ENCODE data around the gene APOE. TPM values are rescaled to one million over a fixed set of nuclear protein-coding genes. Genes with fewer than 3 reads are reported as not detected.
A peak's percentile ranks its signal among the peaks of the same experiment; 100 is the strongest.

The APOE gene
- total and polyA plus RNA-seq, 2 of the 13 experiments (the other 11 are each of a cell fraction or from before 2014, with no cell fraction given), result 1,328 to 1,470 TPM

DNA sequence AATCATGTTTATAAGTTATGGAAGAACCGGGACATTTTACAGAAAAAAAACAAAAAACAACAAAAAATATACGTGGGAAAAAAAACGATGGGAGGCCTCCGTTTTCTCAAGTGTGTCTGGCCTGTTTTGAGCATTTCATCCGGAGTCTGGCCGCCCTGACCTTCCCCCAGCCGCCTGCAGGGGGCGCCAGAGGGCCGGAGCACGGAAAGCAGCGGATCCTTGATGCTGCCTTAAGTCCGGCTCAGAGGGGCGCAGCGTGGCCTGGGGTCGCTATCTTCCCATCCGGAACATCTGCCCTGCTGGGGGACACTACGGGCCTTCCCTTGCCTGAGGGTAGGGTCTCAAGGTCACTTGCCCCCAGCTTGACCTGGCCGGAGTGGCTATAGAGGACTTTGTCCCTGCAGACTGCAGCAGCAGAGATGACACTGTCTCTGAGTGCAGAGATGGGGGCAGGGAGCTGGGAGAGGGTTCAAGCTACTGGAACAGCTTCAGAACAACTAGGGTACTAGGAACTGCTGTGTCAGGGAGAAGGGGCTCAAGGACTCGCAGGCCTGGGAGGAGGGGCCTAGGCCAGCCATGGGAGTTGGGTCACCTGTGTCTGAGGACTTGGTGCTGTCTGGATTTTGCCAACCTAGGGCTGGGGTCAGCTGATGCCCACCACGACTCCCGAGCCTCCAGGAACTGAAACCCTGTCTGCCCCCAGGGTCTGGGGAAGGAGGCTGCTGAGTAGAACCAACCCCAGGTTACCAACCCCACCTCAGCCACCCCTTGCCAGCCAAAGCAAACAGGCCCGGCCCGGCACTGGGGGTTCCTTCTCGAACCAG, 1.8 kb upstream of the APOE start (continued):
- TF ChIP-seq, protein P1, sequence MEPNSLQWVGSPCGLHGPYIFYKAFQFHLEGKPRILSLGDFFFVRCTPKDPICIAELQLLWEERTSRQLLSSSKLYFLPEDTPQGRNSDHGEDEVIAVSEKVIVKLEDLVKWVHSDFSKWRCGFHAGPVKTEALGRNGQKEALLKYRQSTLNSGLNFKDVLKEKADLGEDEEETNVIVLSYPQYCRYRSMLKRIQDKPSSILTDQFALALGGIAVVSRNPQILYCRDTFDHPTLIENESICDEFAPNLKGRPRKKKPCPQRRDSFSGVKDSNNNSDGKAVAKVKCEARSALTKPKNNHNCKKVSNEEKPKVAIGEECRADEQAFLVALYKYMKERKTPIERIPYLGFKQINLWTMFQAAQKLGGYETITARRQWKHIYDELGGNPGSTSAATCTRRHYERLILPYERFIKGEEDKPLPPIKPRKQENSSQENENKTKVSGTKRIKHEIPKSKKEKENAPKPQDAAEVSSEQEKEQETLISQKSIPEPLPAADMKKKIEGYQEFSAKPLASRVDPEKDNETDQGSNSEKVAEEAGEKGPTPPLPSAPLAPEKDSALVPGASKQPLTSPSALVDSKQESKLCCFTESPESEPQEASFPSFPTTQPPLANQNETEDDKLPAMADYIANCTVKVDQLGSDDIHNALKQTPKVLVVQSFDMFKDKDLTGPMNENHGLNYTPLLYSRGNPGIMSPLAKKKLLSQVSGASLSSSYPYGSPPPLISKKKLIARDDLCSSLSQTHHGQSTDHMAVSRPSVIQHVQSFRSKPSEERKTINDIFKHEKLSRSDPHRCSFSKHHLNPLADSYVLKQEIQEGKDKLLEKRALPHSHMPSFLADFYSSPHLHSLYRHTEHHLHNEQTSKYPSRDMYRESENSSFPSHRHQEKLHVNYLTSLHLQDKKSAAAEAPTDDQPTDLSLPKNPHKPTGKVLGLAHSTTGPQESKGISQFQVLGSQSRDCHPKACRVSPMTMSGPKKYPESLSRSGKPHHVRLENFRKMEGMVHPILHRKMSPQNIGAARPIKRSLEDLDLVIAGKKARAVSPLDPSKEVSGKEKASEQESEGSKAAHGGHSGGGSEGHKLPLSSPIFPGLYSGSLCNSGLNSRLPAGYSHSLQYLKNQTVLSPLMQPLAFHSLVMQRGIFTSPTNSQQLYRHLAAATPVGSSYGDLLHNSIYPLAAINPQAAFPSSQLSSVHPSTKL (CRISPR knock-in tag; IDR thresholded peaks at IDR 0.05), result peak; percentile 82
- TF ChIP-seq MEIS2 (CRISPR knock-in tag; IDR thresholded peaks at IDR 0.05), result peak; percentile 20; the same call in 1 of the 2 replicates
- TF ChIP-seq, protein P2, sequence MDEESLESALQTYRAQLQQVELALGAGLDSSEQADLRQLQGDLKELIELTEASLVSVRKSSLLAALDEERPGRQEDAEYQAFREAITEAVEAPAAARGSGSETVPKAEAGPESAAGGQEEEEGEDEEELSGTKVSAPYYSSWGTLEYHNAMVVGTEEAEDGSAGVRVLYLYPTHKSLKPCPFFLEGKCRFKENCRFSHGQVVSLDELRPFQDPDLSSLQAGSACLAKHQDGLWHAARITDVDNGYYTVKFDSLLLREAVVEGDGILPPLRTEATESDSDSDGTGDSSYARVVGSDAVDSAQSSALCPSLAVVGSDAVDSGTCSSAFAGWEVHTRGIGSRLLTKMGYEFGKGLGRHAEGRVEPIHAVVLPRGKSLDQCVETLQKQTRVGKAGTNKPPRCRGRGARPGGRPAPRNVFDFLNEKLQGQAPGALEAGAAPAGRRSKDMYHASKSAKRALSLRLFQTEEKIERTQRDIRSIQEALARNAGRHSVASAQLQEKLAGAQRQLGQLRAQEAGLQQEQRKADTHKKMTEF (CRISPR knock-in tag; IDR thresholded peaks at IDR 0.05), result peak; percentile 72
- TF ChIP-seq RARA (CRISPR knock-in tag; IDR thresholded peaks at IDR 0.05), result peak; percentile 97
- TF ChIP-seq, protein P3, sequence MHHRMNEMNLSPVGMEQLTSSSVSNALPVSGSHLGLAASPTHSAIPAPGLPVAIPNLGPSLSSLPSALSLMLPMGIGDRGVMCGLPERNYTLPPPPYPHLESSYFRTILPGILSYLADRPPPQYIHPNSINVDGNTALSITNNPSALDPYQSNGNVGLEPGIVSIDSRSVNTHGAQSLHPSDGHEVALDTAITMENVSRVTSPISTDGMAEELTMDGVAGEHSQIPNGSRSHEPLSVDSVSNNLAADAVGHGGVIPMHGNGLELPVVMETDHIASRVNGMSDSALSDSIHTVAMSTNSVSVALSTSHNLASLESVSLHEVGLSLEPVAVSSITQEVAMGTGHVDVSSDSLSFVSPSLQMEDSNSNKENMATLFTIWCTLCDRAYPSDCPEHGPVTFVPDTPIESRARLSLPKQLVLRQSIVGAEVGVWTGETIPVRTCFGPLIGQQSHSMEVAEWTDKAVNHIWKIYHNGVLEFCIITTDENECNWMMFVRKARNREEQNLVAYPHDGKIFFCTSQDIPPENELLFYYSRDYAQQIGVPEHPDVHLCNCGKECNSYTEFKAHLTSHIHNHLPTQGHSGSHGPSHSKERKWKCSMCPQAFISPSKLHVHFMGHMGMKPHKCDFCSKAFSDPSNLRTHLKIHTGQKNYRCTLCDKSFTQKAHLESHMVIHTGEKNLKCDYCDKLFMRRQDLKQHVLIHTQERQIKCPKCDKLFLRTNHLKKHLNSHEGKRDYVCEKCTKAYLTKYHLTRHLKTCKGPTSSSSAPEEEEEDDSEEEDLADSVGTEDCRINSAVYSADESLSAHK (CRISPR knock-in tag; IDR thresholded peaks at IDR 0.05; ENCODE audit: borderline replicate concordance), result 0 out of 2 replicates have a peak, but pooled peaks have one; percentile 50
- peak; percentile 24; the same call in 1 of the 2 replicates for TF ChIP-seq ZFP82 (CRISPR knock-in tag; IDR thresholded peaks at IDR 0.05; ENCODE audit: borderline replicate concordance)
- TF ChIP-seq, protein P4, sequence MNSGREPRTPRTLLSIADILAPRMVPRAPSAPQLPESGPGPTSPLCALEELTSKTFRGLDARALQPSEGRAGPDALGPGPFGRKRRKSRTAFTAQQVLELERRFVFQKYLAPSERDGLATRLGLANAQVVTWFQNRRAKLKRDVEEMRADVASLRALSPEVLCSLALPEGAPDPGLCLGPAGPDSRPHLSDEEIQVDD (CRISPR knock-in tag; IDR thresholded peaks at IDR 0.05; ENCODE audit: borderline replicate concordance), result no peak
- no peak for TF ChIP-seq ZNF577 (CRISPR knock-in tag; IDR thresholded peaks at IDR 0.05; ENCODE audit: borderline replicate concordance, low read depth)
- 0 out of 2 replicates have a peak, but pooled peaks have one; percentile 33 for TF ChIP-seq ZNF558 (CRISPR knock-in tag; IDR thresholded peaks at IDR 0.05; ENCODE audit: borderline replicate concordance)
- TF ChIP-seq SRY (CRISPR knock-in tag; IDR thresholded peaks at IDR 0.05), result peak; percentile 46; the same call in 1 of the 2 replicates
- TF ChIP-seq IRF2 (CRISPR knock-in tag; IDR thresholded peaks at IDR 0.05), result peak; percentile 55
- TF ChIP-seq ZNF430 (CRISPR knock-in tag; IDR thresholded peaks at IDR 0.05), result peak; percentile 79; the same call in 1 of the 2 replicates
- peak; percentile 69 for TF ChIP-seq CBX5 (CRISPR knock-in tag; IDR thresholded peaks at IDR 0.05; ENCODE audit: borderline replicate concordance)
- TF ChIP-seq POLR2AphosphoS5 (IDR thresholded peaks at IDR 0.05; ENCODE audit: low read depth, low read length), result peak; percentile 45; the same call in 1 of the 2 replicates
- TF ChIP-seq FOXJ3 (CRISPR knock-in tag; IDR thresholded peaks at IDR 0.05; ENCODE audit: borderline replicate concordance), result peak; percentile 63; the same call in 1 of the 2 replicates
- no peak for TF ChIP-seq HNRNPUL1 (IDR thresholded peaks at IDR 0.05; ENCODE audit: low read depth, low read length)
- TF ChIP-seq SYNCRIP (IDR thresholded peaks at IDR 0.05; ENCODE audit: insufficient read depth, low read depth, low read length), result no peak

All from HepG2 (cell line).